Ishikawa (cell line): ENCODE results near the gene MOCS1.

Source experiments
- EP300 ChIP-seq: IDR thresholded peaks from 2 replicates; pipeline ENCODE4 v1.6.1; 2012; ENCODE audit warnings: borderline replicate concordance
- NFIC ChIP-seq: IDR thresholded peaks from 2 replicates; pipeline ENCODE4 v1.6.1; 2012
- RAD21 ChIP-seq: IDR thresholded peaks from 2 replicates; pipeline ENCODE4 v1.6.1; 2012; ENCODE audit warnings: low read depth
- YY1 ChIP-seq: IDR thresholded peaks from 2 replicates; pipeline ENCODE4 v1.6.1; 2012; ENCODE audit warnings: low read depth
- TF ChIP-seq, protein P1 (sequence below): IDR thresholded peaks from 2 replicates; pipeline ENCODE4 v1.6.1; 2012; ENCODE audit warnings: low read depth, mild to moderate bottlenecking
- TF ChIP-seq, protein P2 (sequence below): IDR thresholded peaks from 2 replicates; pipeline ENCODE4 v1.6.1; 2012

DNA sequence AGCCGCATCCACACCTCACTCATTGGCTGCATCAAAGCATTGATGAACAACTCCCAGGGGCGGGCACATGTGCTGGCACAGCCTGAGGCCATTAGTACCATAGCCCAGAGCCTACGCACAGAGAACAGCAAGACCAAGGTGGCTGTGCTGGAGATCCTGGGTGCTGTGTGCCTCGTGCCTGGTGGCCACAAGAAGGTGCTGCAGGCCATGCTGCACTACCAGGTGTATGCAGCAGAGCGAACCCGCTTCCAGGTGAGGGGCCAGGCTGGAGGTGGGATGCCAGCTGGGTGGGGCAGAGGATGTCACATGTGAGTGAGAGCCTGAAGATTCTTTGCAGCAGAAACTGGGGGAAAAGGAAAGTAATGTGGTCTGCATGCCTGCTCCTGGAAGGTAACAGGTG, 66.7 kb downstream of the MOCS1 start:
- TF ChIP-seq, protein P1, sequence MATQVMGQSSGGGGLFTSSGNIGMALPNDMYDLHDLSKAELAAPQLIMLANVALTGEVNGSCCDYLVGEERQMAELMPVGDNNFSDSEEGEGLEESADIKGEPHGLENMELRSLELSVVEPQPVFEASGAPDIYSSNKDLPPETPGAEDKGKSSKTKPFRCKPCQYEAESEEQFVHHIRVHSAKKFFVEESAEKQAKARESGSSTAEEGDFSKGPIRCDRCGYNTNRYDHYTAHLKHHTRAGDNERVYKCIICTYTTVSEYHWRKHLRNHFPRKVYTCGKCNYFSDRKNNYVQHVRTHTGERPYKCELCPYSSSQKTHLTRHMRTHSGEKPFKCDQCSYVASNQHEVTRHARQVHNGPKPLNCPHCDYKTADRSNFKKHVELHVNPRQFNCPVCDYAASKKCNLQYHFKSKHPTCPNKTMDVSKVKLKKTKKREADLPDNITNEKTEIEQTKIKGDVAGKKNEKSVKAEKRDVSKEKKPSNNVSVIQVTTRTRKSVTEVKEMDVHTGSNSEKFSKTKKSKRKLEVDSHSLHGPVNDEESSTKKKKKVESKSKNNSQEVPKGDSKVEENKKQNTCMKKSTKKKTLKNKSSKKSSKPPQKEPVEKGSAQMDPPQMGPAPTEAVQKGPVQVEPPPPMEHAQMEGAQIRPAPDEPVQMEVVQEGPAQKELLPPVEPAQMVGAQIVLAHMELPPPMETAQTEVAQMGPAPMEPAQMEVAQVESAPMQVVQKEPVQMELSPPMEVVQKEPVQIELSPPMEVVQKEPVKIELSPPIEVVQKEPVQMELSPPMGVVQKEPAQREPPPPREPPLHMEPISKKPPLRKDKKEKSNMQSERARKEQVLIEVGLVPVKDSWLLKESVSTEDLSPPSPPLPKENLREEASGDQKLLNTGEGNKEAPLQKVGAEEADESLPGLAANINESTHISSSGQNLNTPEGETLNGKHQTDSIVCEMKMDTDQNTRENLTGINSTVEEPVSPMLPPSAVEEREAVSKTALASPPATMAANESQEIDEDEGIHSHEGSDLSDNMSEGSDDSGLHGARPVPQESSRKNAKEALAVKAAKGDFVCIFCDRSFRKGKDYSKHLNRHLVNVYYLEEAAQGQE, result no peak
- TF ChIP-seq, protein P2, sequence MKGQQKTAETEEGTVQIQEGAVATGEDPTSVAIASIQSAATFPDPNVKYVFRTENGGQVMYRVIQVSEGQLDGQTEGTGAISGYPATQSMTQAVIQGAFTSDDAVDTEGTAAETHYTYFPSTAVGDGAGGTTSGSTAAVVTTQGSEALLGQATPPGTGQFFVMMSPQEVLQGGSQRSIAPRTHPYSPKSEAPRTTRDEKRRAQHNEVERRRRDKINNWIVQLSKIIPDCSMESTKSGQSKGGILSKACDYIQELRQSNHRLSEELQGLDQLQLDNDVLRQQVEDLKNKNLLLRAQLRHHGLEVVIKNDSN, result no peak
- peak; percentile 29; the same call in 1 of the 2 replicates for TF ChIP-seq RAD21
- TF ChIP-seq YY1, result no peak
- TF ChIP-seq EP300, result no peak
- no peak for TF ChIP-seq NFIC
